Urinary bladder (tissue), 4 donors: ENCODE data around the gene PROSER2. TPM values are rescaled to one million over a fixed set of nuclear protein-coding genes. Genes with fewer than 3 reads are reported as not detected.

Experiments
- DNase-seq: peaks from one replicate; pipeline ENCODE4 v3.0.0-alpha.2; 2015; ENCODE audit errors: extremely low spot score
- H3K27ac ChIP-seq: one replicate; pipeline ENCODE4 v1.5.1; 2013; ENCODE audit warnings: low read depth, mild to moderate bottlenecking, moderate library complexity
- H3K36me3 ChIP-seq: one replicate; pipeline ENCODE4 v1.6.1; 2013; ENCODE audit warnings: mild to moderate bottlenecking, moderate library complexity; ENCODE audit not compliant: insufficient read depth
- H3K4me1 ChIP-seq: one replicate; pipeline ENCODE4 v1.6.1; 2013; ENCODE audit warnings: mild to moderate bottlenecking, moderate library complexity; ENCODE audit not compliant: insufficient read depth
- H3K4me3 ChIP-seq: one replicate; pipeline ENCODE4 v1.5.1; 2013; ENCODE audit warnings: low read depth, low read length
- WGBS: extraction: QIAGEN DNeasy Blood & Tissue Kit; methylation state at CpG from one replicate; pipeline ENCODE4 v1.1.7; 2013; 5-methylcytosine and 5-hydroxymethylcytosine counted together
- polyA plus RNA-seq: library from polyadenylated mRNA; stranded (reverse); fragments of 200-250 nt; gene quantifications from one replicate; pipeline ENCODE4 v1.2.3, GENCODE V29; 2013
- total RNA-seq: library from RNA; depleted of rRNA; stranded (reverse); fragments of >200 nt; gene quantifications from one replicate; pipeline ENCODE4 v1.2.3, GENCODE V29; 2014
- donor health status: healthy with polysubstance abuse.
- donor health status: healthy.

PROSER2 gene
- total and polyA plus RNA-seq, 2 donors = 3.2 to 6.6 TPM

DNA sequence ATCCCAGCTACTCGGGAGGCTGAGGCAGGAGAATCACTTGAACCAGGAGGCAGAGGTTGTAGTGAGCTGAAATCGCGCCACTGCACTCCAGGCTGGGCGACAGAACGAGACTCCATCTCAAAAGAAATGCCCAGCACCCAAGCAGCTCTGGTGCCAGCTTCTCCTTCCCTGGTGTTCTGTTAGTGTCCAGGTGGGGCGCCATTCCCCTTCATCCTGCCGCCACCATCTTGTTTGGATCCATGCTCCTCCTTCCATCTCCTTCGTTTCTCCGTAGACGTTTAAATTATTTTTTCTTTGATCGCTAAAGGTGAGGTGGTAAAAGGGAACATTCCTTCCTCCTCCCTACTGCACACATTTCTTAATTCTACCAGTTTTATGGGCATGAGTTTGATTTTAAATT lies 30.3 kb downstream of the PROSER2 start:
- no peaks in the 10 kb centered on the region for H3K36me3 ChIP-seq
- H3K4me1 ChIP-seq = no peaks in the 10 kb centered on the region
- no peak overlapping the region for H3K4me3 ChIP-seq
- no peak overlapping the region for H3K27ac ChIP-seq
- no peak for DNase-seq
- WGBS = 95% methylated on average over 11 of the region's 11 CpGs

DNA sequence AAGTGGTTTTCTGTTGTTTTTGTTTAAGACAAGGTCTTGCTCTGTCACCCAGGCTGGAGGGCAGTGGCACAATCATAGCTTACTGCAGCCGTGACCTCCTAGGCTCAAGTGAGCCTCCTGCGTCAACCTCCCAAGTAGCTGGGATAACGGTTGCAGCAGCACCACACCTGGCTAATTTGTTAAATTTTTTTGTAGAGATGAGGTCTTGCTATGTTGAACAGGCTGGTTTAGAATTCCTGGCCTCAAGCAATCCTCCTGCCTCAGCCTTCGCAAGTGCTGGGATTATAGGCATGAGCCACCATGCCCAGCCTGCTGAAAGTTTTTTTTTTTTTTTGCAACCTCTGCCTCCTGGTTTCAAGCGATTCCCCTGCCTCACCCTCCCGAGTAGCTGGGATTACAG lies 31.1 kb downstream of the PROSER2 start:
- WGBS = 96% methylated on average over 6 of the region's 6 CpGs
- no peak for DNase-seq
- Histone ChIP-seq H3K4me3 (no peak overlapping the region), H3K27ac (no peak overlapping the region), H3K36me3 (no peaks in the 10 kb centered on the region), H3K4me1 (no peaks in the 10 kb centered on the region)

DNA sequence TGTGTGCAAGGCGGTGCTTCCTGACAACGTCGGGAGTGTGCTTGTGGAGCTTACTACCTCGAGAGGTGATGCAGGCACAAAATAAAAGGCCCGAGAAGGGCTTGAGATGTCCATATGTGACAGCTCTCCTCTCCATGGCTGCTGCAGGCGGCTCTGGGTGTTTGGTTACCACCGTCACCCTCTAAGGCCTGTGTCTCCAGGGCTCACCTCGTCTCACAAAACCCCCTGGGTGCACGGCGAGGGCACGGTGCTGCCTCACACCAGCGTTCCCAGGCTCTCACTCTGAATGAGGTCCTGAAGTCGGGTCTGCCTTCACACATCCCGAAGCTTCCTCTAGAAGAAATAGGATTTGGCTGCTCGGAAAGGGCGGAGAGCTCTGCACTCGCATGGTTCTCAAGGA lies 32.9 kb downstream of the PROSER2 start:
- no peak for DNase-seq
- WGBS = 89% methylated on average over 17 of the region's 17 CpGs
- H3K4me1 ChIP-seq = no peaks in the 10 kb centered on the region
- H3K27ac ChIP-seq = no peak overlapping the region
- H3K36me3 ChIP-seq = no peaks in the 10 kb centered on the region
- no peak overlapping the region for H3K4me3 ChIP-seq

DNA sequence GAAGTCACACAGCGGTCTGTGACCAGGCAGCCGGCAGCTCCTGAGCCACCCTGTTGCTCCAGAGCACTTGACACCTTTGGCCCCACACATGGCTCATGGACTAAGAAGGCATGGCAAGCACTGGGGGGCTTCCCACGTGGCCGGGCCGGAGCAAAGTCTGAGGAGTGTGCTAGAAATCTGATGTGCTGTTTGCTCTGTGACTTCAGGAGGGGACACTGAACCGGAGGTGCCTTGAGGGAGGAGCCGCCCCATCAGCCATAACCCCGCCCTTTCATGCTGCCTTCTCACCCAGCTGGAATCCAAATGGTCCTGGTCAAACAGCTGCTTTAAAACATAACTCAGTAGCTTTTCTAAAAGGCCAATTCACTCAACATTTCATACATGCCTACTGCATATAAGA lies 33.5 kb downstream of the PROSER2 start:
- H3K4me1 ChIP-seq = no peaks in the 10 kb centered on the region
- H3K36me3 ChIP-seq = no peaks in the 10 kb centered on the region
- no peak overlapping the region for H3K4me3 ChIP-seq
- DNase-seq = no peak
- WGBS = 83% methylated on average over 8 of the region's 8 CpGs
- H3K27ac ChIP-seq = no peak overlapping the region

DNA sequence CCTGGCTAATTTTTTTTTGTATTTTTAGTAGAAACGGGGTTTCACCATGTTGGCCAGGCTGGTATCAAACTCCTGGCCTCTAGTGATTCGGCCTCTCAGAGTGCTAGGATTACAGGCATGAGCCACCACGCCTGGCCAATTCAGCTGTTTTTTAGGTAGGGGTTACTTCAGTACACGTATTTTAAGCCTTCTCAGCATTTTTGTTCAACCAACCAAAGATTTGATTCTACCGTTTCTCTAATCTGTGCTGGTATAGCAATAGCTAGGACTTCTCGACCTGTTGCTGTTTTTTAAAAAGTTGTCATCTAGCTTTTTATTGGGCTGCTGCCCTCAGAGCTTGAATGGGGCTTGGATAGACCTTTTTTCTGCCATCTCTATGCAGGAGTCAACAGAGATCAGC lies 34.9 kb downstream of the PROSER2 start:
- DNase-seq = no peak
- no peak overlapping the region for H3K27ac ChIP-seq
- H3K4me3 ChIP-seq = no peak overlapping the region
- H3K36me3 ChIP-seq = no peaks in the 10 kb centered on the region
- no peaks in the 10 kb centered on the region for H3K4me1 ChIP-seq
- 91% methylated on average over 6 of the region's 6 CpGs for WGBS

DNA sequence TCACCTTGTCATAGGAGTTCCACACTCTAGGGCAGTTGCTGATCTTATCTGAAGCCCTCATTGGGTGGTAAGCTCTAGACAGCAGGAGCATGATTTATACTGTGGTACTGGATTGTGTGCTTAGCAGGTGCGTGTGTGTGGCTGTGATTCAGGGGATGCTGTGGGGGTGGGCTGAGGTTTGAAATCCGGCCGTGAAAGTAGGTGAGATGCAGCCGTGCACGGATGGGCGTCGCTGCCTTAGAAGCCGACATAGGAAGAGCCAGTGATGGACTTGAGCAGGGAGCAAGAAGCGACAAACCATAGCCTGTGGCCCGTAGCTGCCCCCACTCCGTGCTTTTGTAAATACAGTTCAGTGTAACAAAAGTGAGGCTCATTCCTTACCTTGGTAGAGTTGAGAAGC lies 38.2 kb downstream of the PROSER2 start:
- H3K4me1 ChIP-seq = no peaks in the 10 kb centered on the region

DNA sequence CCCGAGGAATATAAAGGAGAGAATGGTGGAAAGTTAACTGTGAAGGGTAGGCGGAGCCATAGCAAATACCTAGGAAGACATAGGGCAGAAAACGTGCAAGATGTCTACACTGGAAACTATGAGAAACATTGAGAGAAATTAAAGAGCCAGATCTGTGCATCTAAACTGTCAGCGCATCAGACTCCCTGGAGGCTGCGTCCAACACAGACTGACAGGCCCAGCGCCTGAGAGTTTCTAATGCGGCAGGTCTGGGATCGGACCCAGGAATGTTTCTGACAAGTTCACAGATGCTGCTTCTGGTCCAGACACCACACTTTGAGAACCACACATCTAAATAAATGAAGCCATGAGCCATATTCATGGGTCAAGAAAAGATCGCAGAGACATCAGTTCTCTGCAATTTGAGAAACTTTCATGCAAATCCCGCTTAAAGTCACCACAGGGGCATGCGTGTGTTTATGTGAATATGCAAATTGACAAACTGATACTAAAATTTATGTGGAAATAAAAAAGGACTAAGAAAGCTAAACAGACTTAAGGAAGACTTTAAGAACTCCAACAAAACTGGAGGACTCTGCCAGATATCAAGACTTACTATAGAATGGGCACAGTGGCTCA lies 38.8 kb downstream of the PROSER2 start:
- no peak for DNase-seq
- H3K4me1 ChIP-seq = no peaks in the 10 kb centered on the region
- WGBS = 90% methylated on average over 11 of the region's 11 CpGs
- H3K36me3 ChIP-seq = no peaks in the 10 kb centered on the region
- H3K4me3 ChIP-seq = no peak overlapping the region
- no peak overlapping the region for H3K27ac ChIP-seq

More for the DNA sequence above, 38.2 kb downstream of the PROSER2 start:
- Histone ChIP-seq H3K27ac (no peak overlapping the region), H3K4me3 (no peak overlapping the region), H3K36me3 (no peaks in the 10 kb centered on the region)
- DNase-seq = no peak
- 90% methylated on average over 11 of the region's 11 CpGs for WGBS

DNA sequence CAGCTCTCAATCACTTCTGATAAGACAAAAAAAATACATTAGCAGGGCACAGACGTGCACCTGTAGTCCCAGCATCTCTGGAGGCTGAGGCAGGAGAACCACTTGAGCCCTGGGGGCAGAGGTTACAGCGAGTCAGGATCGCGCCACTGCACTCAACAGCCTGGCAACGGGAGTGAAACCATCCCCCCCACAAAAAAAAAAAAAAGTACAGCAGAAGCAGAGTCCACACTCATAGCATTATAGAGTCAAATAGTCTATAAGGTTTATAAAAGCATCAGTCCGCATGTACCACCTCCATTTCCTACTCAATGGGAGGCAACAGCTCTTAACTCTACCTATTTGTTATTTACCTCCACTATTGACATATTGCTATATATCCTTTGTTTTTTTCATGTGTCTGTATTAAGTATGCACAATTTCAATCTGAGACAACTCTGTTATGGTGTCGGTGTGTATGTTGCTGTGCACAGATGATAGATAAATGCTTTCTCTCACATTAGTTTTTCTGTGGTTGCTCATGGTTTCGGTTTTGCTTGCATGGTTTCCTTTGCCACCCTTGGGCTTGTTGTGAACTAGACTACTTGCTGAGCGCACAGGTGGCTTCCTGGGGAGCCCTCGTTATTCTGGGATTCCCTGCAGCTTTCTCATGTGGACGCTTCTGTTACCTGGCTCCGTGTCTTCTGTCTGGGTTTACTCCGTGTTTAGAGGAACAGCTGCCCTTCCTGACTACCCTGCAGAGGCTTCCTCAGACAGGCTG lies 40.4 kb downstream of the PROSER2 start:
- Histone ChIP-seq H3K4me1 (no peaks in the 10 kb centered on the region), H3K4me3 (no peak overlapping the region), H3K36me3 (no peaks in the 10 kb centered on the region), H3K27ac (no peak overlapping the region)
- WGBS = 75% methylated on average over 13 of the region's 13 CpGs
- no peak for DNase-seq

DNA sequence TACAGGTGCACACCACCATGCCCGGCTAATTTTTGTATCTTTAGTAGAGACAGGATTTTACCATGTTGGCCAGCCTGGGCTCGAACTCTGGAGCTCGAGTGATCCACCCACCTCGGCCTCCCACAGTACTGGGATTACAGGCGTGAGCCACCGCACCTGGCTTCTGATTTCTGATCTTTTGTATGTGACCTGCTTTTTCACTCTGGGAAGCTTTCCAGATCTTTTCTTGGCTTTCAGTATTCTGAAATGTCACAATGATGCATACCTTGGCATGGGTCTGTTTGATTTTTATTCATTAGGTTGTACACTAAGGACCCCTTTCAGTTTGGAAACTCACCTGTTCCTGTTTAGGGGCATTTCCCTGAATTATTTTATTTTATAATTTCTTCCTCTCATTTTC lies 41.6 kb downstream of the PROSER2 start:
- H3K4me3 ChIP-seq = no peak overlapping the region
- WGBS = 75% methylated on average over 6 of the region's 6 CpGs
- H3K27ac ChIP-seq = no peak overlapping the region
- H3K4me1 ChIP-seq = no peaks in the 10 kb centered on the region
- H3K36me3 ChIP-seq = no peaks in the 10 kb centered on the region
- no peak for DNase-seq

DNA sequence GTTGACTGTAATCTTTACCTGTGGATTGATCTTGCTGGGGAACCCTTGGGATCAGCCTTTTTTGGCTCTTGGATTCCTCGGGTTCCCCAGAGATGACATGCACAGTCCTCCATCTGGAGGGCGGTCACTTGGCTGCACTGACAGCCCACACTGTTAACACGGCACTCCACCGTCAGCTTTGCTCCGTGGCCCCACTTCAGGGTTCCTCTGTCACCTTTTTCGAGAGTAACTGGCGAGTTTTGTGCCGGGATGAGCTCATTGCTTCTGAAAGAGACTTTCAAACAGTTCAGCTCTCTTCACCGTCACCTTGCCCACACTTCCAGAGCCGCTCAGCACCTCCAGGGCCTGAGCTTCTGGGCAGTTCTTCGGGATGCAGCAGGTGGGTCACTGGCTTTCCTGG lies 42.4 kb downstream of the PROSER2 start:
- DNase-seq = no peak
- Histone ChIP-seq H3K4me1 (no peaks in the 10 kb centered on the region), H3K36me3 (no peaks in the 10 kb centered on the region), H3K4me3 (no peak overlapping the region), H3K27ac (no peak overlapping the region)
- 74% methylated on average over 11 of the region's 11 CpGs for WGBS

DNA sequence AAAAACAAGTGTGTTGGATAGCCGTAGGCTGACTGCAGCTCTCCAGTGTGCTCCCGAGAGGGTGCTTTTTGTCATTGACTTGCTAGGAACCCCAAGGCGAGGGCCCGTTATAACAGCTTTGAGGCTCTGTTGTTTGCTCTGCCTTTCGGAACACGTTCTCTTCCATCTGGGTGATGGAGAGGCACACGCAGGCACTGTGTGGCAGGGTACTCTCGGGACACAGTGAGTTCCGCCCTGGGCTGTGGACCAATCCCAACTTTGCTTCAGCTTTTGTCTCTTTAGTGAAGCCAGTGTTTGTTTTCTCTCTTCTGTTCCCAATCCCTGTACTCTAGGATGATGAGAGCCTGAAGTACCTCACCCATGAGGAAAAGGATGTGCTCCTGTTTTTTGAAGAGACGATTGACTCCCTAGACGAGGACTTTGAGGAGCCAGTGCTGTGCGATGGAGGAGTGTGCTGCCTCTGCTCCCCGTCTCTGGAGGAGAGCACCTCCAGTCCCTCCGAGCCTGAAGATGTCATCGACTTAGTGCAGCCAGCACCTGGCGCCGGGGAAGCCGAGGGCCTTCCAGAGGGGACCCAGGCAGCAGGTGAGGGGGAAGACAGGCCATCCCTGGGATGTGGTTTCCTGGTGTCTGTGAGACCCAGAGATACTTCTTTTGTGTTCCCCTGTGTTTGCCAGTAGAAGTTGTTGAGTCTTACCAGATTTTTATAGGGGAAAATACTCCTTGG lies 43.2 kb downstream of the PROSER2 start:
- DNase-seq = no peak
- 97% methylated on average over 18 of the region's 18 CpGs for WGBS
- H3K4me3 ChIP-seq = no peak overlapping the region
- H3K36me3 ChIP-seq = no peaks in the 10 kb centered on the region
- H3K4me1 ChIP-seq = no peaks in the 10 kb centered on the region
- H3K27ac ChIP-seq = no peak overlapping the region

DNA sequence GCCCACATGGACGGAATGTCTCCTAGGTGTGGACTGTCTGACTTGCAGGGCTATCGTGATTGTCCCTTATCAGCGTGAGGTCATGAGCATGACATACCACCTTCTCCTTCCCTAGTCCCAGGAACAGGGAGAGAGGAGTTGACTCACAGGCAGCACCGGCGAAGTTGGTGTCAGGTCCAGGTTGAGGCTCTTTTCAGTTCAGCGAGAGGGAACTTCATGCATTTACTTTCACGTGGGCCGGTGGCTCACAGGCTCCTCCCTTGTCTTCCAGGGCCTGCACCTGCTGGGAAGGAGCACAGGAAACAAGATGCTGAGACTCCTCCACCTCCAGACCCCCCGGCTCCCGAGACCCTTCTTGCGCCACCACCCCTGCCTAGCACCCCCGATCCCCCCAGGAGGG lies 46.1 kb downstream of the PROSER2 start:
- H3K4me3 ChIP-seq = no peak overlapping the region

DNA sequence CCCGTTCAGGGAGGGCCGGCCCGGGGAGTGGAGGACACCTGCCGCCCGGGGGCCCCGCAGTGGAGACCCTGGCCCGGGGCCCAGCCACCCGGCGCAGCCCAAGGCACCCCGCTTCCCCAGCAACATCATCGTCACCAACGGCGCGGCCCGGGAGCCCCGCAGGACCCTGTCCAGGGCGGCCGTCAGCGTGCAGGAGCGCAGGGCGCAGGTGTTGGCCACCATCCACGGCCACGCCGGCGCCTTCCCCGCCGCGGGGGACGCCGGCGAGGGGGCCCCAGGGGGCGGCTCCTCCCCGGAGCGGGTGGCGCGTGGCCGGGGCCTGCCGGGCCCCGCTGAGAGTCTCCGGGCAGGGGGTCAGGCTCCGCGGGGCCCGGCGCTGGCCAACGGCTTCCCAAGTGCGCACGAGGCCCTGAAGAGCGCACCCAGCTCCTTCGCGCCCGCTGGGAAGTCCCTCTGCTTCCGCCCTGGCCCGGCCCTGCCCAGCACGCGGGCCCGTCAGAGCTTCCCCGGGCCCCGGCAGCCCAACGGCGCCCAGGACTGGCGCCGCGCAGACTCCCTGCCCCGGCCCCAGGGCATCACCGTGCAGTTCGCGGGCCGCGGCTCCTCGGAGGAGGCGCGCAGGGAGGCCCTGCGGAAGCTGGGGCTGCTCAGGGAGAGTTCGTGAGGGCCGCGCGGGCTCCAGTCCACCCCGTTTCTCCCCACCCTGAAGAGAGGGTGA lies 46.7 kb downstream of the PROSER2 start:
- DNase-seq = no peak
- no peak overlapping the region for H3K27ac ChIP-seq
- H3K4me3 ChIP-seq = peak overlapping the region; percentile 11
- H3K4me1 ChIP-seq = no peaks in the 10 kb centered on the region
- no peaks in the 10 kb centered on the region for H3K36me3 ChIP-seq
- WGBS = 24% methylated on average over 78 of the region's 78 CpGs

More for the DNA sequence above, 46.1 kb downstream of the PROSER2 start:
- WGBS = 83% methylated on average over 12 of the region's 12 CpGs
- Histone ChIP-seq H3K27ac (no peak overlapping the region), H3K4me1 (no peaks in the 10 kb centered on the region), H3K36me3 (no peaks in the 10 kb centered on the region)
- no peak for DNase-seq
